K562 (cell line): ENCODE measurements around the gene ITPRIPL2. TPM values are rescaled to one million over a fixed set of nuclear protein-coding genes. Genes with fewer than 3 reads are reported as not detected.

Experiments
- ARID1B ChIP-seq: fragments of 450-650 bp; IDR thresholded peaks from 2 replicates; pipeline ENCODE4 v1.6.1; 2016; ENCODE audit warnings: antibody characterized with exemption, mild to moderate bottlenecking, inconsistent platforms
- BRF1 ChIP-seq: IDR thresholded peaks from 3 replicates; pipeline ENCODE4 v1.6.1; 2011; ENCODE audit warnings: borderline replicate concordance, mild to moderate bottlenecking; ENCODE audit not compliant: insufficient read length; ENCODE audit errors: extremely low read depth
- CEBPG ChIP-seq, 3 experiments: fragments of 200-800 bp in 1 of 3; sonication (Bioruptor generic) in 1 of 3; sonication (generic) in 1 of 3; formaldehyde crosslinking in 1 of 3; IDR thresholded peaks in 2 of 3; conservative IDR thresholded peaks in 1 of 3; 2 replicates each; pipeline versions ENCODE4 v1.6.1 to v1.8.0; 2016 to 2022; ENCODE audit warnings: missing compliant biosample characterization in 2 of 3, missing genetic modification characterization in 2 of 3, mild to moderate bottlenecking in 1 of 3, missing genetic modification reagents in 1 of 3
- FOXK2 ChIP-seq, 2 experiments: fragments of 450-650 bp; IDR thresholded peaks in 1 of 2; conservative IDR thresholded peaks in 1 of 2; 2 replicates each; pipeline ENCODE4 v1.6.1; 2016; ENCODE audit warnings: low read depth in 2 of 2, mild to moderate bottlenecking in 1 of 2
- ILF3 ChIP-seq: fragments of 450-650 bp; IDR thresholded peaks from 2 replicates; pipeline ENCODE4 v1.6.1; 2018; ENCODE audit warnings: antibody characterized with exemption, mild to moderate bottlenecking, moderate library complexity, borderline replicate concordance
- IRF2 ChIP-seq: sonication (generic); formaldehyde crosslinking; IDR thresholded peaks from 2 replicates; pipeline ENCODE4 v1.8.1; 2022; ENCODE audit warnings: mild to moderate bottlenecking, missing genetic modification reagents
- KLF10 ChIP-seq: fragments of 250-450 bp; sonication (Bioruptor Pico); IDR thresholded peaks from 2 replicates; pipeline ENCODE4 v1.6.1; 2021; ENCODE audit warnings: matching md5 sums
- MYNN ChIP-seq, 2 experiments: sonication (generic); formaldehyde crosslinking in 1 of 2; IDR thresholded peaks; 2 replicates each; pipeline versions ENCODE4 v1.5.0 to v1.6.1; 2016 to 2020; ENCODE audit warnings: antibody characterized with exemption in 1 of 2, missing genetic modification reagents in 1 of 2
- RBFOX2 ChIP-seq: fragments of 200-400 bp; formaldehyde crosslinking; IDR thresholded peaks from 2 replicates; pipeline ENCODE4 v1.6.1; 2017; ENCODE audit warnings: low read depth, mild to moderate bottlenecking, low read length, moderate library complexity
- RFX7 ChIP-seq: fragments of 250-450 bp; sonication (Bioruptor Pico); IDR thresholded peaks from 2 replicates; pipeline ENCODE4 v1.5.1; 2021; ENCODE audit warnings: mild to moderate bottlenecking
- TEAD1 ChIP-seq, 2 experiments: fragments of 450-650 bp in 1 of 2; sonication (generic) in 1 of 2; formaldehyde crosslinking; IDR thresholded peaks; 2 replicates each; pipeline versions ENCODE4 v1.4.0 to v1.8.0; 2020 to 2022; ENCODE audit warnings: mild to moderate bottlenecking in 2 of 2, missing genetic modification reagents in 1 of 2
- TGIF2 ChIP-seq: sonication (generic); formaldehyde crosslinking; IDR thresholded peaks from 2 replicates; pipeline ENCODE4 v1.8.1; 2022; ENCODE audit warnings: mild to moderate bottlenecking, missing genetic modification reagents, moderate library complexity
- ZC3H11A ChIP-seq: IDR thresholded peaks from 2 replicates; pipeline ENCODE4 v1.6.1; 2012; ENCODE audit warnings: low read depth, low read length, improper control_type of control experiment
- ZNF586 ChIP-seq: fragments of 450-650 bp; formaldehyde crosslinking; conservative IDR thresholded peaks from 2 replicates; pipeline ENCODE4 v1.4.0; 2020; ENCODE audit warnings: mild to moderate bottlenecking, moderate library complexity
- ZNF785 ChIP-seq: fragments of 250-450 bp; sonication (Bioruptor Pico); IDR thresholded peaks from 2 replicates; pipeline ENCODE4 v1.4.0; 2020; ENCODE audit warnings: mild to moderate bottlenecking
- polyA plus RNA-seq, 8 experiments: library from polyadenylated mRNA; depleted of rRNA in 4 of 8; stranded (reverse) in 5 of 8; unstranded in 3 of 8; fragments of >200 nt; fragmentation: Nextera tagmentation in 2 of 8; fragmentation: Illumina TruSeq in 1 of 8; extraction: Ambion mirVana in 2 of 8; extraction: Trizol in 1 of 8; gene quantifications; 2 replicates each; pipeline versions ENCODE4 v1.2.1 to v1.2.3, GENCODE V29; 2011 to 2014; ENCODE audit warnings: inconsistent platforms in 1 of 8, missing spikeins in 1 of 8
- total RNA-seq, 7 experiments: library from RNA; depleted of rRNA in 6 of 7; stranded (reverse); fragments of >200 nt in 6 of 7; fragmentation: Illumina TruSeq in 2 of 7; extraction: Trizol in 2 of 7; gene quantifications; 2 replicates each; pipeline versions ENCODE4 v1.2.1 to v1.2.3, GENCODE V29; 2011 to 2021; ENCODE audit warnings: low replicate concordance in 1 of 7
- TF ChIP-seq, protein P1 (sequence below): fragments of 250-450 bp; sonication (Bioruptor Pico); IDR thresholded peaks from 2 replicates; pipeline ENCODE4 v1.4.0; 2020
- TF ChIP-seq, protein P2 (sequence below): sonication (generic); formaldehyde crosslinking; IDR thresholded peaks from 2 replicates; pipeline ENCODE4 v1.8.0; 2022; ENCODE audit warnings: missing genetic modification reagents, mild to moderate bottlenecking, moderate library complexity, borderline replicate concordance
- TF ChIP-seq, protein P3 (sequence below): fragments of 200-800 bp; sonication (Bioruptor generic); IDR thresholded peaks from 2 replicates; pipeline ENCODE4 v1.6.1; 2017; ENCODE audit warnings: missing genetic modification characterization, missing compliant biosample characterization
- TF ChIP-seq, protein P4 (sequence below): fragments of 450-650 bp; IDR thresholded peaks from 2 replicates; pipeline ENCODE4 v1.6.1; 2017; ENCODE audit warnings: mild to moderate bottlenecking, moderate library complexity

The ITPRIPL2 gene
- total and polyA plus RNA-seq, 9 of the 15 experiments (the other 6 are each of a cell fraction or from before 2014, with no cell fraction given), result 0.04 to 2.2 (median 0.58) TPM

DNA sequence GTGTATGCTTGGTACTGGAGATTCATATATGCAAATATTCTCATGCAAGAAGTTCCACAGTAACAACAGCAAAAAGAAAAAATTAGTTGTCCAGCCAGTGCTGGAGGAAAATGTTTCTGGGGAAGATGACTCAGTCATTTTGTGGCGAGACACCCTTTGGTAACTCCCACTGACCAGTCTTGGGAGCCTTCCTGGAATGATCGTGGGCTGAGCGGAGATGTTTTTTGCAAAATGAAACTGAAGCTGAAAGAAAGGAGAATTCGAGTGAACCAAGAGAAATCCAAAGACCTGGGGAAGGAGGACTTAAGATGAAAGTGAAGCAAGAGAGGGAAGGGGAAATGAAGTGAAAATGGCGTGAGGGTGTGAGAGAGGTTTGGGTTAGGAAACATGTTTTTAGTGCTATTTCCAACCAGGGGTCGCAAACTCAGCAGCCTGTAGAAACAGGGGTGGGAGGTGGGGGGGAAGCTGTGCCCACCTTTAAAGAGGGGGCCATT is 5.2 kb downstream of the ITPRIPL2 start (continued):
- TF ChIP-seq ZNF785 (CRISPR knock-in tag) (no peak), BRF1 (no peak), RBFOX2 (no peak; the same call in 1 of the 2 replicates), ILF3 (no peak), FOXK2 (conservative IDR thresholded peaks at IDR 0.05 in 1 of 2, IDR thresholded peaks at IDR 0.05 in 1 of 2; ENCODE audit: low read depth in 2 of 2) (peak; percentile 21 to 51; a peak in 1 of 4 replicates), ARID1B (peak; percentile 80), RFX7 (CRISPR knock-in tag) (no peak), MYNN (IDR thresholded peaks at IDR 0.05) (no peak), MYNN (CRISPR knock-in tag; IDR thresholded peaks at IDR 0.05) (no peak), ZNF586 (CRISPR knock-in tag) (no peak), TGIF2 (no peak), KLF10 (CRISPR knock-in tag) (no peak), ZC3H11A (no peak), CEBPG (CRISPR knock-in tag; IDR thresholded peaks at IDR 0.05) (no peak), CEBPG (tag; conservative IDR thresholded peaks at IDR 0.05 in 1 of 2, IDR thresholded peaks at IDR 0.05 in 1 of 2) (peak in 1 of 2 experiments; percentile 52; a peak in 1 of 4 replicates), IRF2 (CRISPR knock-in tag) (no peak), TEAD1 (CRISPR knock-in tag; IDR thresholded peaks at IDR 0.05) (peak in 1 of 2 experiments; percentile 4; a peak in 1 of 4 replicates)
- TF ChIP-seq, protein P1, sequence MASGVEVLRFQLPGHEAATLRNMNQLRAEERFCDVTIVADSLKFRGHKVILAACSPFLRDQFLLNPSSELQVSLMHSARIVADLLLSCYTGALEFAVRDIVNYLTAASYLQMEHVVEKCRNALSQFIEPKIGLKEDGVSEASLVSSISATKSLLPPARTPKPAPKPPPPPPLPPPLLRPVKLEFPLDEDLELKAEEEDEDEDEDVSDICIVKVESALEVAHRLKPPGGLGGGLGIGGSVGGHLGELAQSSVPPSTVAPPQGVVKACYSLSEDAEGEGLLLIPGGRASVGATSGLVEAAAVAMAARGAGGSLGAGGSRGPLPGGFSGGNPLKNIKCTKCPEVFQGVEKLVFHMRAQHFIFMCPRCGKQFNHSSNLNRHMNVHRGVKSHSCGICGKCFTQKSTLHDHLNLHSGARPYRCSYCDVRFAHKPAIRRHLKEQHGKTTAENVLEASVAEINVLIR (CRISPR knock-in tag), result no peak
- TF ChIP-seq, protein P2, sequence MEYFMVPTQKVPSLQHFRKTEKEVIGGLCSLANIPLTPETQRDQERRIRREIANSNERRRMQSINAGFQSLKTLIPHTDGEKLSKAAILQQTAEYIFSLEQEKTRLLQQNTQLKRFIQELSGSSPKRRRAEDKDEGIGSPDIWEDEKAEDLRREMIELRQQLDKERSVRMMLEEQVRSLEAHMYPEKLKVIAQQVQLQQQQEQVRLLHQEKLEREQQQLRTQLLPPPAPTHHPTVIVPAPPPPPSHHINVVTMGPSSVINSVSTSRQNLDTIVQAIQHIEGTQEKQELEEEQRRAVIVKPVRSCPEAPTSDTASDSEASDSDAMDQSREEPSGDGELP (CRISPR knock-in tag), result no peak
- TF ChIP-seq, protein P3, sequence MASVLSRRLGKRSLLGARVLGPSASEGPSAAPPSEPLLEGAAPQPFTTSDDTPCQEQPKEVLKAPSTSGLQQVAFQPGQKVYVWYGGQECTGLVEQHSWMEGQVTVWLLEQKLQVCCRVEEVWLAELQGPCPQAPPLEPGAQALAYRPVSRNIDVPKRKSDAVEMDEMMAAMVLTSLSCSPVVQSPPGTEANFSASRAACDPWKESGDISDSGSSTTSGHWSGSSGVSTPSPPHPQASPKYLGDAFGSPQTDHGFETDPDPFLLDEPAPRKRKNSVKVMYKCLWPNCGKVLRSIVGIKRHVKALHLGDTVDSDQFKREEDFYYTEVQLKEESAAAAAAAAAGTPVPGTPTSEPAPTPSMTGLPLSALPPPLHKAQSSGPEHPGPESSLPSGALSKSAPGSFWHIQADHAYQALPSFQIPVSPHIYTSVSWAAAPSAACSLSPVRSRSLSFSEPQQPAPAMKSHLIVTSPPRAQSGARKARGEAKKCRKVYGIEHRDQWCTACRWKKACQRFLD (CRISPR knock-in tag), result no peak
- TF ChIP-seq, protein P4, sequence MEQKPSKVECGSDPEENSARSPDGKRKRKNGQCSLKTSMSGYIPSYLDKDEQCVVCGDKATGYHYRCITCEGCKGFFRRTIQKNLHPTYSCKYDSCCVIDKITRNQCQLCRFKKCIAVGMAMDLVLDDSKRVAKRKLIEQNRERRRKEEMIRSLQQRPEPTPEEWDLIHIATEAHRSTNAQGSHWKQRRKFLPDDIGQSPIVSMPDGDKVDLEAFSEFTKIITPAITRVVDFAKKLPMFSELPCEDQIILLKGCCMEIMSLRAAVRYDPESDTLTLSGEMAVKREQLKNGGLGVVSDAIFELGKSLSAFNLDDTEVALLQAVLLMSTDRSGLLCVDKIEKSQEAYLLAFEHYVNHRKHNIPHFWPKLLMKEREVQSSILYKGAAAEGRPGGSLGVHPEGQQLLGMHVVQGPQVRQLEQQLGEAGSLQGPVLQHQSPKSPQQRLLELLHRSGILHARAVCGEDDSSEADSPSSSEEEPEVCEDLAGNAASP, result no peak
